Amygdala (tissue), 56 donors: ENCODE data around the gene APOO.
A peak's percentile ranks its signal among the peaks of the same experiment; 100 is the strongest.
"Not testable (repeated sequence)": the region's sequence is repeated elsewhere in the genome, so short reads cannot be mapped to it uniquely, and the experiment has no call there.

Source experiments
- DNase-seq, 56 donors: peaks; one replicate each; lab custom pipeline; 2025; lab: John Stamatoyannopoulos, UW

The APOO gene

GRCh38 chrX:23864742-23865326 is 42.9 kb downstream of the APOO start:
- no peak for DNase-seq

- DNase-seq: not testable (repeated sequence)
Observed at GRCh38 chrX:23861952-23862351, 45.8 kb downstream of the APOO start.

- DNase-seq: no peak
Observed at GRCh38 chrX:23861215-23861896, 46.4 kb downstream of the APOO start.

GRCh38 chrX:23859238-23859637 is 48.5 kb downstream of the APOO start:
- DNase-seq: not testable (repeated sequence)

- DNase-seq: no peak
Observed at GRCh38 chrX:23857935-23858334, 49.8 kb downstream of the APOO start.

- DNase-seq: no peak
Observed at GRCh38 chrX:23857363-23857762, 50.4 kb downstream of the APOO start.

- DNase-seq: no peak
Observed at GRCh38 chrX:23855569-23855968, 52.2 kb downstream of the APOO start.

- DNase-seq: no peak
Observed at GRCh38 chrX:23854945-23855344, 52.8 kb downstream of the APOO start.

- no peak for DNase-seq
Observed at GRCh38 chrX:23854122-23854521, 53.6 kb downstream of the APOO start.

GRCh38 chrX:23851544-23851943 is 56.2 kb downstream of the APOO start:
- no peak for DNase-seq

- no peak for DNase-seq
Observed at GRCh38 chrX:23849241-23849640, 58.5 kb downstream of the APOO start.

- DNase-seq: no peak
Observed at GRCh38 chrX:23845351-23845817, 62.4 kb downstream of the APOO start.

- DNase-seq: peak in 3 of 56 donors; percentile 1 to 14 (median 1)
Observed at GRCh38 chrX:23844502-23845138, 63.1 kb downstream of the APOO start.

- no peak for DNase-seq
Observed at GRCh38 chrX:23841847-23842522, 65.8 kb downstream of the APOO start.

GRCh38 chrX:23840674-23841073 is 67.1 kb downstream of the APOO start:
- DNase-seq: no peak

GRCh38 chrX:23838953-23839352 is 68.8 kb downstream of the APOO start:
- no peak for DNase-seq

GRCh38 chrX:23832721-23833120 is 75.0 kb downstream of the APOO start:
- peak in 2 of 56 donors; percentile 0 to 1 for DNase-seq

GRCh38 chrX:23828881-23829280 is 78.9 kb downstream of the APOO start:
- DNase-seq: no peak

GRCh38 chrX:23826653-23827052 is 81.1 kb downstream of the APOO start:
- DNase-seq: no peak

GRCh38 chrX:23826216-23826615 is 81.5 kb downstream of the APOO start:
- DNase-seq: no peak

GRCh38 chrX:23825675-23826074 is 82.1 kb downstream of the APOO start:
- no peak for DNase-seq
